CD14-positive monocyte (primary cell): Measurements from ENCODE around the gene FRY. TPM values are rescaled to one million over a fixed set of nuclear protein-coding genes. Genes with fewer than 3 reads are reported as not detected.

Experiments used
- DNase-seq, 3 donors: peaks; one replicate each; pipeline ENCODE4 v3.0.0-alpha.2; 2011 to 2022
- H2AFZ ChIP-seq: 2 replicates; pipeline ENCODE4 v1.6.0; 2012; ENCODE audit warnings: mild to moderate bottlenecking, low read depth, low read length, inconsistent platforms; ENCODE audit not compliant: insufficient read depth, poor library complexity, severe bottlenecking
- H3K27ac ChIP-seq, 2 donors: 1 replicate in 1 of 2; 2 replicates in 1 of 2; pipeline ENCODE4 v1.5.1; 2012 to 2013; ENCODE audit warnings: low read length in 2 of 2, control low read depth in 1 of 2, inconsistent platforms in 1 of 2, low read depth in 1 of 2, mild to moderate bottlenecking in 1 of 2
- H3K27me3 ChIP-seq, 2 donors: one replicate each; pipeline versions ENCODE4 v1.6.0 to v1.6.1; 2011 to 2013; ENCODE audit warnings: low read length in 2 of 2; ENCODE audit not compliant: control insufficient read depth in 2 of 2, insufficient read depth in 2 of 2
- H3K36me3 ChIP-seq, 2 donors: replicated peaks in 1 of 2; 1 replicate in 1 of 2; 2 replicates in 1 of 2; pipeline versions ENCODE4 v1.5.1 to v1.6.1; 2012 to 2013; ENCODE audit warnings: low read length in 2 of 2, control low read depth in 1 of 2, inconsistent platforms in 1 of 2, mild to moderate bottlenecking in 1 of 2; ENCODE audit not compliant: insufficient read depth in 2 of 2, control insufficient read depth in 1 of 2
- H3K4me1 ChIP-seq, 2 donors: 1 replicate in 1 of 2; 2 replicates in 1 of 2; pipeline versions ENCODE4 v1.5.1 to v1.6.1; 2012 to 2013; ENCODE audit warnings: low read length in 2 of 2, control low read depth in 1 of 2, inconsistent platforms in 1 of 2, mild to moderate bottlenecking in 1 of 2, moderate library complexity in 1 of 2; ENCODE audit not compliant: insufficient read depth in 2 of 2, control insufficient read depth in 1 of 2
- H3K4me2 ChIP-seq: replicated peaks from 2 replicates; pipeline ENCODE3; 2012; ENCODE audit warnings: low read length, moderate library complexity, mild to moderate bottlenecking; ENCODE audit not compliant: poor library complexity, severe bottlenecking; ENCODE audit errors: extremely low read depth
- H3K4me3 ChIP-seq, 3 experiments: fragments of 200-600 bp in 1 of 3; sonication (generic) in 1 of 3; replicated peaks in 1 of 3; 1 replicate in 2 of 3; 2 replicates in 1 of 3; pipeline ENCODE4 v1.5.1; 2011 to 2013; ENCODE audit warnings: low read length in 3 of 3, mild to moderate bottlenecking in 3 of 3, control low read depth in 2 of 3, low read depth in 2 of 3, inconsistent platforms in 1 of 3, moderate library complexity in 1 of 3
- H3K79me2 ChIP-seq: 2 replicates; pipeline ENCODE4 v1.6.0; 2012; ENCODE audit warnings: mild to moderate bottlenecking, control low read depth, inconsistent platforms, low read length, moderate library complexity; ENCODE audit not compliant: insufficient read depth
- H3K9ac ChIP-seq: 2 replicates; pipeline ENCODE4 v1.6.0; 2017; ENCODE audit warnings: low read length, mild to moderate bottlenecking; ENCODE audit not compliant: insufficient read depth, poor library complexity, severe bottlenecking
- H3K9me3 ChIP-seq, 2 donors: replicated peaks in 1 of 2; 1 replicate in 1 of 2; 2 replicates in 1 of 2; pipeline versions ENCODE4 v1.5.1 to v1.6.1; 2012 to 2013; ENCODE audit warnings: low read length in 2 of 2, control low read depth in 1 of 2; ENCODE audit not compliant: control insufficient read depth in 1 of 2, insufficient read depth in 1 of 2
- H4K20me1 ChIP-seq: 2 replicates; pipeline ENCODE4 v1.6.0; 2012; ENCODE audit warnings: mild to moderate bottlenecking, low read length, control low read depth, moderate library complexity; ENCODE audit not compliant: insufficient read depth
- H3K27ac Mint-ChIP-seq, 7 donors: one replicate each; pipeline ENCODE4 v1.8.0; 2020; ENCODE audit warnings: mild to moderate bottlenecking in 7 of 7, mixed read lengths in 7 of 7, moderate library complexity in 6 of 7, inconsistent platforms in 2 of 7
- H3K27me3 Mint-ChIP-seq, 3 donors: one replicate each; pipeline ENCODE4 v1.8.0; 2021 to 2022; ENCODE audit warnings: low read depth in 3 of 3, mild to moderate bottlenecking in 3 of 3, mixed read lengths in 3 of 3, moderate library complexity in 3 of 3, inconsistent platforms in 1 of 3
- H3K36me3 Mint-ChIP-seq, 2 donors: one replicate each; pipeline ENCODE4 v1.8.0; 2020; ENCODE audit warnings: mixed read lengths in 2 of 2, inconsistent platforms in 1 of 2, mild to moderate bottlenecking in 1 of 2
- H3K4me1 Mint-ChIP-seq: one replicate; pipeline ENCODE4 v1.8.0; 2020; ENCODE audit warnings: mild to moderate bottlenecking, mixed read lengths
- H3K4me3 Mint-ChIP-seq, 2 donors: one replicate each; pipeline ENCODE4 v1.8.0; 2020; ENCODE audit warnings: mild to moderate bottlenecking in 2 of 2, mixed read lengths in 2 of 2, moderate library complexity in 1 of 2
- H3K9me3 Mint-ChIP-seq, 7 donors: one replicate each; pipeline ENCODE4 v1.8.0; 2020 to 2022; ENCODE audit warnings: mixed read lengths in 7 of 7, mild to moderate bottlenecking in 6 of 7, moderate library complexity in 6 of 7, inconsistent platforms in 2 of 7
- CTCF ChIP-seq: fragments of 200-600 bp; IDR thresholded peaks from one replicate; pipeline ENCODE4 v1.8.0; 2022; ENCODE audit warnings: antibody characterized with exemption, mild to moderate bottlenecking
- WGBS: methylation state at CpG from one replicate; pipeline ENCODE4 v1.1.5; 2013; ENCODE audit warnings: missing lambda C conversion rate; ENCODE audit not compliant: insufficient coverage; 5-methylcytosine and 5-hydroxymethylcytosine counted together
- intact Hi-C, 2 donors: fragments of 100-400 bp; cut with micrococcal nuclease; formaldehyde crosslinking; loops; one replicate each; pipeline versions ENCODE4 v1.15.0 to v1.15.1; 2023
- polyA plus RNA-seq, 3 donors: library from polyadenylated mRNA; depleted of rRNA in 1 of 3; unstranded in 2 of 3; stranded (reverse) in 1 of 3; fragments of 300-500 nt in 2 of 3; fragments of >200 nt in 1 of 3; fragmentation: Illumina TruSeq in 2 of 3; gene quantifications; 1 replicate in 2 of 3; 2 replicates in 1 of 3; pipeline ENCODE4 v1.2.3, GENCODE V29; 2012 to 2021

Gene FRY
- polyA plus RNA-seq, 3 donors: 3.9 to 31.8 (median 5.0) TPM

DNA sequence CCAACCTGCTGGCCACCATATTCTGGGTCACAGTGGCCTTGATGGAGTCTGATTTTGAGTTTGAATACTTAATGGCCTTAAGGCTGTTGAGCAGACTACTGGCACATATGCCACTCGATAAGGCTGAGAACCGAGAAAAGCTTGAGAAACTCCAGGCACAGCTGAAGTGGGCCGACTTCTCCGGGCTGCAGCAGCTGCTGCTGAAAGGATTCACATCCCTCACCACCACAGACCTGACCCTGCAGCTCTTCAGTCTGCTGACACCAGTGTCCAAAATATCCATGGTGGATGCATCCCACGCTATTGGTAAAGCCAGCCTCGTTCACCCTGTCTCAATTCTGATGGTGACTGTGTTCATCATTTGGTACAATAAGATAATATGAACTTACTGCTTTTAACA, 206.1 kb downstream of the FRY start:
- DNase-seq: no peak
- H3K9ac ChIP-seq: no peak overlapping the region
- H3K27ac ChIP-seq: no peak overlapping the region
- no peaks in the 10 kb centered on the region for H3K27me3 ChIP-seq
- Mint-ChIP-seq H3K27me3 (no peaks in the 10 kb centered on the region), H3K27ac (peak overlapping the region in 1 of 7 donors; percentile 57), H3K9me3 (no peaks in the 10 kb centered on the region), H3K36me3 (peaks cover 86 to 97% of the 10 kb centered on the region in 2 donors), H3K4me3 (no peak overlapping the region), H3K4me1 (no peaks in the 10 kb centered on the region)
- H3K4me2 ChIP-seq: no peak overlapping the region
- H2AFZ ChIP-seq: no peak overlapping the region
- intact Hi-C loops: no loop called here
- TF ChIP-seq CTCF: no peak
- no peaks in the 10 kb centered on the region for H3K4me1 ChIP-seq
- no peak overlapping the region for H3K4me3 ChIP-seq
- WGBS: 94% methylated on average over 4 of the region's 6 CpGs
- no peaks in the 10 kb centered on the region for H3K79me2 ChIP-seq
- no peaks in the 10 kb centered on the region for H4K20me1 ChIP-seq
- peaks cover 91 to 98% of the 10 kb centered on the region in 2 donors for H3K36me3 ChIP-seq
- H3K9me3 ChIP-seq: no peaks in the 10 kb centered on the region

DNA sequence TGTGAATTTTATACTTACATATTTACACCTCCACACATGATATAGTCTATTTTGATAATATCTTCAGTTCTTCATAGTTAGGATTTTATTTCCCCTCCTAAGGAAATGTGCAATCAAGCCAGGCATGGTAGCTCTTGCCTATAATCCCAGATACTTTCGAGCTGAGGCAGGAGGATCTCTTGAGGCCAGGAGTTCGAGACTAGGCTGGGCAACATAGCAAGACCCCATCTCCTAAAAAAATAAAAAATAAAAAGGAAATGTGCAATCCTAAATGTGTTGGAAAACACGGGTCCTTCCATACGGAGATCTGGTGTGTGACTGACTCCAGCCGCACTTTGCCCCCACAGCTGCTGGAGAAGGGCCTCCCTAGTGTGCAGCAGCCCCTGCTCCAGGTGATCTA, 212.1 kb downstream of the FRY start:
- no peaks in the 10 kb centered on the region for H3K27me3 ChIP-seq
- no peak for TF ChIP-seq CTCF
- no peaks in the 10 kb centered on the region for H3K27me3 Mint-ChIP-seq
- H3K9me3 Mint-ChIP-seq: no peaks in the 10 kb centered on the region
- intact Hi-C loops: no loop called here
- H3K36me3 Mint-ChIP-seq: peaks cover 70 to 93% of the 10 kb centered on the region in 2 donors
- peaks cover 2% of the 10 kb centered on the region for H3K4me1 Mint-ChIP-seq
- no peak overlapping the region for H3K9ac ChIP-seq
- H3K4me3 Mint-ChIP-seq: no peak overlapping the region
- H3K27ac ChIP-seq: no peak overlapping the region
- H3K4me1 ChIP-seq: no peaks in the 10 kb centered on the region
- peaks cover 75 to 98% of the 10 kb centered on the region in 2 donors for H3K36me3 ChIP-seq
- no peaks in the 10 kb centered on the region for H4K20me1 ChIP-seq
- no peaks in the 10 kb centered on the region for H3K9me3 ChIP-seq
- no peak for DNase-seq
- H2AFZ ChIP-seq: no peak overlapping the region
- no peak overlapping the region for H3K27ac Mint-ChIP-seq
- WGBS: 100% methylated on average over 1 of the region's 5 CpGs
- no peak overlapping the region for H3K4me2 ChIP-seq
- H3K4me3 ChIP-seq: no peak overlapping the region
- H3K79me2 ChIP-seq: no peaks in the 10 kb centered on the region
